HTERT RPE-1 (cell line): ENCODE data around the gene METAP1D.

Experiments used
- in situ Hi-C: fragments of 300-500 bp; cut with MboI; formaldehyde crosslinking; loops from 4 replicates; pipeline ENCODE4 v1.14.3; 2020; ENCODE audit warnings: low sequenced_read_pairs

Gene METAP1D

GRCh38 chr2:172128484-172128883 is 128.7 kb downstream of the METAP1D start:
- in situ Hi-C loops, result no loop called here

GRCh38 chr2:172129404-172129803 is 129.7 kb downstream of the METAP1D start:
- in situ Hi-C loops, result no loop called here
